Pancreas (tissue), 10 donors: ENCODE results near the gene PEDS1. TPM values are rescaled to one million over a fixed set of nuclear protein-coding genes. Genes with fewer than 3 reads are reported as not detected.

Experiments used
- ATAC-seq, 4 donors: fragments of 200-7000 bp; cut with Tn5 transposase; one replicate each; pipeline versions ENCODE4 v1.8.0 to v1.9.1; 2020; ENCODE audit warnings: mild to moderate bottlenecking in 4 of 4, moderate library complexity in 4 of 4
- DNase-seq, 6 donors: peaks; one replicate each; pipeline ENCODE4 v3.0.0-alpha.2; 2020
- FAIRE-seq: peaks from 2 replicates; lab custom pipeline; 2012; peaks lifted over from hg19 to GRCh38; lab: Jason Lieb, UNC
- H3K27ac ChIP-seq, 4 donors: fragments of 200-600 bp; sonication (generic); 1 replicate in 3 of 4; 2 replicates in 1 of 4; pipeline versions ENCODE4 v1.5.0 to v1.8.0; 2020
- H3K27me3 ChIP-seq, 4 donors: fragments of 200-600 bp; one replicate each; pipeline ENCODE4 v1.8.0; 2021
- H3K36me3 ChIP-seq, 3 donors: fragments of 200-600 bp; sonication (generic) in 1 of 3; one replicate each; pipeline versions ENCODE4 v1.5.0 to v1.8.0; 2020 to 2021
- H3K4me1 ChIP-seq, 3 donors: fragments of 200-600 bp; one replicate each; pipeline ENCODE4 v1.8.0; 2021
- H3K4me3 ChIP-seq, 4 donors: fragments of 200-600 bp; sonication (generic) in 2 of 4; one replicate each; pipeline versions ENCODE4 v1.5.0 to v1.8.0; 2020 to 2021
- H3K9me3 ChIP-seq, 4 donors: fragments of 200-600 bp; one replicate each; pipeline ENCODE4 v1.8.0; 2021
- CTCF ChIP-seq, 4 donors: fragments of 200-600 bp; sonication (generic) in 3 of 4; IDR thresholded peaks; one replicate each; pipeline versions ENCODE4 v1.5.0 to v1.8.0; 2021; ENCODE audit warnings: antibody characterized with exemption in 4 of 4
- WGBS, 2 donors: extraction: QIAGEN DNeasy Blood & Tissue Kit; methylation state at CpG; one replicate each; pipeline ENCODE4 v1.1.7; 2013; 5-methylcytosine and 5-hydroxymethylcytosine counted together
- intact Hi-C, 3 donors: fragments of 100-400 bp; cut with DNase I; formaldehyde crosslinking; loops; one replicate each; pipeline versions ENCODE4 v1.11.1 to v1.14.2; 2022
- polyA plus RNA-seq, 2 donors: library from polyadenylated mRNA; stranded (reverse); fragments of 200-250 nt; gene quantifications; one replicate each; pipeline ENCODE4 v1.2.3, GENCODE V29; 2013
- total RNA-seq, 6 donors: library from RNA; stranded (reverse); fragmentation: NEBNext Ultra II Directional in 4 of 6; extraction: Animal tissue kit (Norgen Biotek cat#: 25700) in 4 of 6; gene quantifications; one replicate each; pipeline versions ENCODE4 v1.2.1 to v1.2.4, GENCODE V29; 2021 to 2023
- donor health status: healthy with polysubstance abuse.
- donor health status: DM: no; HTN: no; CAD: no; lungs with moderate emphysema.
- donor health status: DM: no; HTN: no; CAD: no.
- donor health status: control.
- donor health status: control.
- donor health status: Bipolar disorder and iron deficiency.
- donor health status: DM: yes; HTN: yes; CAD: no.
- donor health status: DM: no; HTN: no; CAD: no.
- donor health status: DM: no; HTN: no; CAD: no.
- donor health status: DM: yes; HTN: yes; CAD: no.

PEDS1 gene
- total and polyA plus RNA-seq, 8 donors = 3.5 to 11.0 (median 6.4) TPM

- Histone ChIP-seq H3K4me3 (no peak overlapping the region), H3K27me3 (no peaks in the 10 kb centered on the region), H3K27ac (no peak overlapping the region), H3K36me3 (peaks cover 0 to 30% (median 0%) of the 10 kb centered on the region in 3 donors), H3K9me3 (no peaks in the 10 kb centered on the region), H3K4me1 (peaks cover 0 to 10% (median 5%) of the 10 kb centered on the region in 3 donors)
- no peak for ATAC-seq
- DNase-seq = peak in 1 of 6 donors; percentile 43
- no peak for FAIRE-seq
- no peak for TF ChIP-seq CTCF (IDR thresholded peaks at IDR 0.05)
- intact Hi-C loops = no loop called here
- WGBS, 2 donors = 93 to 95% methylated on average over 28 of the region's 28 CpGs
Observed at GRCh38 chr20:50127587-50128519, 25.7 kb downstream of the PEDS1 start.

GRCh38 chr20:50126662-50127061 lies 26.9 kb downstream of the PEDS1 start:
- Histone ChIP-seq H3K9me3 (no peaks in the 10 kb centered on the region), H3K27ac (peak overlapping the region in 3 of 4 donors; percentile 28 to 42 (median 41)), H3K4me3 (no peak overlapping the region), H3K36me3 (peaks cover 0 to 27% (median 0%) of the 10 kb centered on the region in 3 donors), H3K4me1 (peaks cover 0 to 10% (median 5%) of the 10 kb centered on the region in 3 donors), H3K27me3 (no peaks in the 10 kb centered on the region)
- 36 to 39% methylated on average over 4 of the region's 4 CpGs for WGBS, 2 donors
- ATAC-seq (peak; percentile 90 to 97 (median 94)), DNase-seq (peak in 5 of 6 donors; percentile 73 to 84 (median 81)), FAIRE-seq (no peak)
- TF ChIP-seq CTCF (IDR thresholded peaks at IDR 0.05) = no peak
- intact Hi-C loops = no loop called here

GRCh38 chr20:50125279-50125678 lies 28.2 kb downstream of the PEDS1 start:
- no peak for ATAC-seq
- Histone ChIP-seq H3K27ac (no peak overlapping the region), H3K36me3 (peaks cover 0 to 27% (median 0%) of the 10 kb centered on the region in 3 donors), H3K9me3 (no peaks in the 10 kb centered on the region), H3K27me3 (no peaks in the 10 kb centered on the region), H3K4me3 (no peak overlapping the region), H3K4me1 (peaks cover 0 to 11% (median 10%) of the 10 kb centered on the region in 3 donors)
- WGBS, 2 donors = 99 to 100% methylated on average over 3 of the region's 3 CpGs
- no peak for FAIRE-seq
- DNase-seq = no peak
- intact Hi-C loops = no loop called here
- TF ChIP-seq CTCF (IDR thresholded peaks at IDR 0.05) = no peak

- no peaks in the 10 kb centered on the region for H3K27me3 ChIP-seq
- H3K4me1 ChIP-seq = peaks cover 0 to 11% (median 10%) of the 10 kb centered on the region in 3 donors
- no peaks in the 10 kb centered on the region for H3K9me3 ChIP-seq
- no peak overlapping the region for H3K27ac ChIP-seq
- DNase-seq = no peak
- no peak for TF ChIP-seq CTCF (IDR thresholded peaks at IDR 0.05)
- no peak for ATAC-seq
- H3K36me3 ChIP-seq = peaks cover 0 to 24% (median 0%) of the 10 kb centered on the region in 3 donors
- no peak for FAIRE-seq
- intact Hi-C loops = loop anchor here in 1 of 3 donors (5.0 kb wide), 1 partner anchor 43 kb away; no protein-coding TSS in a partner anchor
- no peak overlapping the region for H3K4me3 ChIP-seq
- WGBS, 2 donors = 90 to 97% methylated on average over 9 of the region's 9 CpGs
Observed at GRCh38 chr20:50124496-50124895, 29.0 kb downstream of the PEDS1 start.
